ENCODE data around the gene SLC30A10. TPM values are rescaled to one million over a fixed set of nuclear protein-coding genes. Genes with fewer than 3 reads are reported as not detected.

The SLC30A10 gene
- total RNA-seq, 1 donor from 2014 or later, result 1.5 TPM

GRCh38 chr1:219965285-219966070 lies 37.1 kb upstream of the SLC30A10 start:
- Mint-ChIP-seq H3K4me3 (ENCODE audit: unreplicated experiment) (no peak overlapping the region), H3K27me3 (ENCODE audit: unreplicated experiment) (peaks cover 4% of the 10 kb centered on the region), H3K4me1 (ENCODE audit: low read depth, unreplicated experiment) (no peaks in the 10 kb centered on the region), H3K9me3 (ENCODE audit: unreplicated experiment) (no peaks in the 10 kb centered on the region), H3K36me3 (ENCODE audit: unreplicated experiment) (no peaks in the 10 kb centered on the region), H3K27ac (ENCODE audit: unreplicated experiment) (no peak overlapping the region)
- TF ChIP-seq CTCF (IDR thresholded peaks at IDR 0.05; ENCODE audit: partially characterized antibody, unreplicated experiment), result no peak
- DNase-seq, result no peak

GRCh38 chr1:219963432-219963831 lies 35.1 kb upstream of the SLC30A10 start:
- Mint-ChIP-seq H3K27me3 (ENCODE audit: unreplicated experiment) (peaks cover 4% of the 10 kb centered on the region), H3K4me1 (ENCODE audit: low read depth, unreplicated experiment) (no peaks in the 10 kb centered on the region), H3K27ac (ENCODE audit: unreplicated experiment) (no peak overlapping the region), H3K36me3 (ENCODE audit: unreplicated experiment) (no peaks in the 10 kb centered on the region), H3K9me3 (ENCODE audit: unreplicated experiment) (no peaks in the 10 kb centered on the region), H3K4me3 (ENCODE audit: unreplicated experiment) (no peak overlapping the region)
- DNase-seq, result no peak
- TF ChIP-seq CTCF (IDR thresholded peaks at IDR 0.05; ENCODE audit: partially characterized antibody, unreplicated experiment), result no peak

GRCh38 chr1:219961684-219962083 lies 33.3 kb upstream of the SLC30A10 start:
- no peak for TF ChIP-seq CTCF (IDR thresholded peaks at IDR 0.05; ENCODE audit: partially characterized antibody, unreplicated experiment)
- Mint-ChIP-seq H3K27ac (ENCODE audit: unreplicated experiment) (no peak overlapping the region), H3K4me1 (ENCODE audit: low read depth, unreplicated experiment) (no peaks in the 10 kb centered on the region), H3K27me3 (ENCODE audit: unreplicated experiment) (peaks cover 4% of the 10 kb centered on the region), H3K9me3 (ENCODE audit: unreplicated experiment) (no peaks in the 10 kb centered on the region), H3K4me3 (ENCODE audit: unreplicated experiment) (no peak overlapping the region), H3K36me3 (ENCODE audit: unreplicated experiment) (no peaks in the 10 kb centered on the region)
- DNase-seq, result no peak

GRCh38 chr1:219959540-219960203 lies 31.3 kb upstream of the SLC30A10 start:
- Mint-ChIP-seq H3K27me3 (ENCODE audit: unreplicated experiment) (peaks cover 4% of the 10 kb centered on the region), H3K9me3 (ENCODE audit: unreplicated experiment) (no peaks in the 10 kb centered on the region), H3K36me3 (ENCODE audit: unreplicated experiment) (no peaks in the 10 kb centered on the region), H3K27ac (ENCODE audit: unreplicated experiment) (no peak overlapping the region), H3K4me3 (ENCODE audit: unreplicated experiment) (no peak overlapping the region), H3K4me1 (ENCODE audit: low read depth, unreplicated experiment) (no peaks in the 10 kb centered on the region)
- DNase-seq, result no peak
- TF ChIP-seq CTCF (IDR thresholded peaks at IDR 0.05; ENCODE audit: partially characterized antibody, unreplicated experiment), result no peak

- no peaks in the 10 kb centered on the region for H3K4me1 Mint-ChIP-seq (ENCODE audit: low read depth, unreplicated experiment)
- no peak for TF ChIP-seq CTCF (IDR thresholded peaks at IDR 0.05; ENCODE audit: partially characterized antibody, unreplicated experiment)
- H3K27me3 Mint-ChIP-seq (ENCODE audit: unreplicated experiment), result peaks cover 2% of the 10 kb centered on the region
- no peak overlapping the region for H3K27ac Mint-ChIP-seq (ENCODE audit: unreplicated experiment)
- H3K36me3 Mint-ChIP-seq (ENCODE audit: unreplicated experiment), result no peaks in the 10 kb centered on the region
- H3K4me3 Mint-ChIP-seq (ENCODE audit: unreplicated experiment), result no peak overlapping the region
- DNase-seq, result no peak
- H3K9me3 Mint-ChIP-seq (ENCODE audit: unreplicated experiment), result no peaks in the 10 kb centered on the region
Observed at GRCh38 chr1:219958875-219959417, 30.6 kb upstream of the SLC30A10 start.
